ENCODE data around the gene GRAMD2B. TPM values are rescaled to one million over a fixed set of nuclear protein-coding genes. Genes with fewer than 3 reads are reported as not detected.
"Not testable (repeated sequence)": the region's sequence is repeated elsewhere in the genome, so short reads cannot be mapped to it uniquely, and the experiment has no call there.

GRAMD2B gene
- total RNA-seq, 2 experiments from 2014 or later, result 7.2 to 9.4 TPM

DNA sequence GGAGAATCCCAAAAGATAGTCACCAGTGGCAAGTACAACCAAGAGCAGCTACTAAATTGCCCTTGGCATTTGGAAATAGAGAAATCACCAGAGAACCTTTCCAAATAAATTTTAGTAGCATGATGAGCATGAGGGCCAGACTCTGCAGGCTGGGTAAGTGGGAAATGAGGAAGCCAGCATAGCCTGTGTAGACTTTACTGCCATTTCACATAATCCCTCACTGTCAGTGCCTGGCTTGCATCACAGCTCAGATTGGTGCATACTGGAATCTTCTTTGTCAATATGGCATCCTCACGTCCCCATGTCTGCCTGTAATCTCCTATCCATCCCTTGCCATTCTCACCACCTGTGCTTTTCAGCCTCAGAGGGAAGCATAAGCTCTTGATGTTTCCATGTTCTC is 14.5 kb downstream of the GRAMD2B start:
- H3K27me3 Mint-ChIP-seq, result no peaks in the 10 kb centered on the region
- no peak overlapping the region for H3K27ac ChIP-seq (ENCODE audit: low read depth in 1 of 2, low read length in 2 of 2)
- no peaks in the 10 kb centered on the region for H3K36me3 ChIP-seq (ENCODE audit: insufficient read depth, low read length)
- no peak for DNase-seq
- H3K4me1 Mint-ChIP-seq (ENCODE audit: low read depth), result peaks cover 10% of the 10 kb centered on the region
- ATAC-seq (ENCODE audit: poor library complexity), result no peak
- no peak for TF ChIP-seq CTCF (IDR thresholded peaks at IDR 0.05)
- H3K9me3 Mint-ChIP-seq, result peaks cover 4% of the 10 kb centered on the region
- no peak overlapping the region for H3K4me3 Mint-ChIP-seq
- H3K27me3 ChIP-seq (ENCODE audit: control insufficient read depth in 1 of 2, insufficient read depth in 2 of 2, low read length in 2 of 2), result no peaks in the 10 kb centered on the region
- H3K4me3 ChIP-seq (ENCODE audit: low read length), result no peak overlapping the region
- H3K9me3 ChIP-seq (ENCODE audit: control insufficient read depth in 1 of 2, insufficient read depth in 1 of 2, low read length in 2 of 2), result no peaks in the 10 kb centered on the region
- intact Hi-C loops (cut with DNase I, micrococcal nuclease), result no loop called here
- H3K36me3 Mint-ChIP-seq (ENCODE audit: low read depth), result peaks cover 42% of the 10 kb centered on the region
- CTCF ChIA-PET, result no interaction called here
- no peaks in the 10 kb centered on the region for H3K4me1 ChIP-seq (ENCODE audit: insufficient read depth, low read length)
- no peak overlapping the region for H3K27ac Mint-ChIP-seq
- POLR2A ChIA-PET, result interaction anchor here (3.0 kb wide), 1 partner anchor 14 kb away, joined by 10 read pairs; the partner anchor contains the start of gene GRAMD2B

- no peak for ATAC-seq (ENCODE audit: poor library complexity)
- ChIA-PET POLR2A (interaction anchor here (1.2 to 3.0 kb wide), 2 partner anchors 11 to 15 kb away, joined by 3 to 10 read pairs; partner anchors contain the start of gene GRAMD2B), CTCF (no interaction called here)
- intact Hi-C loops (cut with DNase I, micrococcal nuclease), result no loop called here
- no peak overlapping the region for H3K4me3 Mint-ChIP-seq
- no peaks in the 10 kb centered on the region for H3K9me3 ChIP-seq (ENCODE audit: control insufficient read depth in 1 of 2, insufficient read depth in 1 of 2, low read length in 2 of 2)
- H3K9me3 Mint-ChIP-seq, result peaks cover 4% of the 10 kb centered on the region
- H3K4me1 Mint-ChIP-seq (ENCODE audit: low read depth), result peaks cover 11% of the 10 kb centered on the region
- peak in 1 of 14 experiments; percentile 28 for DNase-seq
- H3K27me3 ChIP-seq (ENCODE audit: control insufficient read depth in 1 of 2, insufficient read depth in 2 of 2, low read length in 2 of 2), result no peaks in the 10 kb centered on the region
- H3K4me1 ChIP-seq (ENCODE audit: insufficient read depth, low read length), result peaks cover under 1% of the 10 kb centered on the region
- no peaks in the 10 kb centered on the region for H3K36me3 ChIP-seq (ENCODE audit: insufficient read depth, low read length)
- H3K36me3 Mint-ChIP-seq (ENCODE audit: low read depth), result peaks cover 42% of the 10 kb centered on the region
- no peak overlapping the region for H3K27ac Mint-ChIP-seq
- H3K4me3 ChIP-seq (ENCODE audit: low read length), result no peak overlapping the region
- no peak for TF ChIP-seq CTCF (IDR thresholded peaks at IDR 0.05)
- no peak overlapping the region for H3K27ac ChIP-seq (ENCODE audit: low read depth in 1 of 2, low read length in 2 of 2)
- no peaks in the 10 kb centered on the region for H3K27me3 Mint-ChIP-seq
Measured at GRCh38 chr5:126438267-126438666, 15.1 kb downstream of the GRAMD2B start.

GRCh38 chr5:126438868-126439267 is 15.7 kb downstream of the GRAMD2B start:
- H3K4me1 Mint-ChIP-seq (ENCODE audit: low read depth), result peaks cover 15% of the 10 kb centered on the region
- Histone ChIP-seq H3K27me3 (ENCODE audit: control insufficient read depth in 1 of 2, insufficient read depth in 2 of 2, low read length in 2 of 2) (no peaks in the 10 kb centered on the region), H3K4me3 (ENCODE audit: low read length) (no peak overlapping the region), H3K27ac (ENCODE audit: low read depth in 1 of 2, low read length in 2 of 2) (no peak overlapping the region), H3K36me3 (ENCODE audit: insufficient read depth, low read length) (no peaks in the 10 kb centered on the region), H3K9me3 (ENCODE audit: control insufficient read depth in 1 of 2, insufficient read depth in 1 of 2, low read length in 2 of 2) (no peaks in the 10 kb centered on the region), H3K4me1 (ENCODE audit: insufficient read depth, low read length) (peaks cover 6% of the 10 kb centered on the region)
- intact Hi-C loops (cut with DNase I, micrococcal nuclease), result no loop called here
- H3K4me3 Mint-ChIP-seq, result no peak overlapping the region
- no peak overlapping the region for H3K27ac Mint-ChIP-seq
- POLR2A ChIA-PET, result interaction anchor here (1.2 to 3.0 kb wide), 2 partner anchors 10 to 15 kb away, joined by 3 to 10 read pairs; partner anchors contain the start of gene GRAMD2B
- no peak for ATAC-seq (ENCODE audit: poor library complexity)
- H3K36me3 Mint-ChIP-seq (ENCODE audit: low read depth), result peaks cover 42% of the 10 kb centered on the region
- H3K27me3 Mint-ChIP-seq, result no peaks in the 10 kb centered on the region
- CTCF ChIA-PET, result no interaction called here
- DNase-seq, result no peak
- H3K9me3 Mint-ChIP-seq, result peaks cover 4% of the 10 kb centered on the region
- TF ChIP-seq CTCF (IDR thresholded peaks at IDR 0.05), result no peak

DNA sequence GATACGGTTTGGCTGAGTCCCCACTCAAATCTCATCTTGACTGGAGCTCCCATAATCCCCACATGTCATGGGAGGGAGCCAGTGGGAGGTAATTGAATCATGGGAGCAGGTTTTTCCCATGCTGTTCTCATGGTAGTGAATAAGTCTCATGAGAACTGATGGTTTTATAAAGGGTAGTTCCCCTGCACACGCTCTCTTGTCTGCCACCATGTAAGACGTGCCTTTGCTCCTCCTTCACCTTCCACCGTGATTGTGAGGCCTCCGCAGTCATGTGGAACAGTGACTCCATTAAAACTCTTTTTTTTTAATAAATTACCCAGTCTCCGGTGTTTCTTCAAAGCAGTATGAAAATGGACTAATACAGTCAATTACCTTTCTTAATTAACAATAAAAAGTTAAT is 16.5 kb downstream of the GRAMD2B start:
- H3K4me3 ChIP-seq (ENCODE audit: low read length); H3K4me1 ChIP-seq (ENCODE audit: insufficient read depth, low read length); H3K27ac ChIP-seq (ENCODE audit: low read depth in 1 of 2, low read length in 2 of 2); DNase-seq; ATAC-seq (ENCODE audit: poor library complexity); H3K27ac Mint-ChIP-seq; H3K27me3 ChIP-seq (ENCODE audit: control insufficient read depth in 1 of 2, insufficient read depth in 2 of 2, low read length in 2 of 2); H3K36me3 ChIP-seq (ENCODE audit: insufficient read depth, low read length); H3K27me3 Mint-ChIP-seq; H3K9me3 ChIP-seq (ENCODE audit: control insufficient read depth in 1 of 2, insufficient read depth in 1 of 2, low read length in 2 of 2); H3K9me3 Mint-ChIP-seq; CTCF ChIA-PET; H3K4me3 Mint-ChIP-seq; intact Hi-C loops (cut with DNase I, micrococcal nuclease): not testable (repeated sequence)
- POLR2A ChIA-PET, result interaction anchor here (0.9 kb wide), 1 partner anchor 16 kb away, joined by 3 read pairs; the partner anchor contains the start of gene GRAMD2B
- peaks cover 24% of the 10 kb centered on the region for H3K4me1 Mint-ChIP-seq (ENCODE audit: low read depth)
- peaks cover 41% of the 10 kb centered on the region for H3K36me3 Mint-ChIP-seq (ENCODE audit: low read depth)

Data from CD4-positive, alpha-beta T cell (primary cell).